ENCODE data around the gene ZSCAN31. TPM values are rescaled to one million over a fixed set of nuclear protein-coding genes. Genes with fewer than 3 reads are reported as not detected.

The ZSCAN31 gene
- total and polyA plus RNA-seq, 9 of the 15 experiments (the other 6 are each of a cell fraction or from before 2014, with no cell fraction given) = 3.9 to 12.1 (median 7.0) TPM

DNA sequence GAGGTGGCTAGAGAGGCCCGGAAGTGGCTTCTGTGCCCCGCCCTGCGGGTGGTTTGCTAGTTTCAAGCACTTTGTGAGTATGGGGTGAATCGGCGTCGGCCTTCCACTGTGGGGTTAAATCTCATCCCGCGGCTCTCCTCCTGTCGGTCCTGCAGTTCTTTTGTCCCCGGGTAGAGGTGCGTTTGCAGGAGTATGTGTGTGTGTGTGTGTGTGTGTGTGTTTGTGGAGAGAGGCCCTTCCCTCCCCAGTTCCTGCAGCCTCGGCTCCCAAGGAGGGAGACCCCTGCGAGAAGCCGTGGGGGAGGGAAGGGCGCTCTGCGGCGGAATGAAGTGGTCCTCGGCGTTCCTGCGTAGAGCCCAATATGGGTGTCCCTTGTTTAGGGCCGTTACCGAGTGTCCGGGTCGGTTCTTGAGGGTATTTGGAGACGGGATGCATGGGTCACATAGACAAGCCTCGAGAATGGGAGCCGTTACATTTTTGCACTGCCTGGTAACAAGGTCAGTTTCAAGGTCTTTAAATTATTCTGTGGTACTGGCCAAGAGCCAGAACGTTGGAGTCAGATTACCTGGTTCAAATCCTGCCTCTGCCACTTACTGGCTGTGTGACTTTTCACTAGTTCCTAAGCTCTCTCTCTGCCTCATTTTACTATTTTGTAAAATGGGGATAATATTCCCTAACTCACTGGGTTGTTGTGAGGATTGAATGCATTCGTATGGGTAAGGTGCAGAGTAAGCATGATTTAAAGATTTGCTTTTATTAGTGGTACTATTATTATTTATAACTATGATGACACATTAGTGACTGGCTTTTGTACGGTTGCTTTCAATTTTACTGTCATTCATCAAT lies 14.2 kb upstream of the ZSCAN31 start, which contains the start of gene ZKSCAN3 (continued):
- TF ChIP-seq, protein P1, sequence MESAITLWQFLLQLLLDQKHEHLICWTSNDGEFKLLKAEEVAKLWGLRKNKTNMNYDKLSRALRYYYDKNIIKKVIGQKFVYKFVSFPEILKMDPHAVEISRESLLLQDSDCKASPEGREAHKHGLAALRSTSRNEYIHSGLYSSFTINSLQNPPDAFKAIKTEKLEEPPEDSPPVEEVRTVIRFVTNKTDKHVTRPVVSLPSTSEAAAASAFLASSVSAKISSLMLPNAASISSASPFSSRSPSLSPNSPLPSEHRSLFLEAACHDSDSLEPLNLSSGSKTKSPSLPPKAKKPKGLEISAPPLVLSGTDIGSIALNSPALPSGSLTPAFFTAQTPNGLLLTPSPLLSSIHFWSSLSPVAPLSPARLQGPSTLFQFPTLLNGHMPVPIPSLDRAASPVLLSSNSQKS (CRISPR knock-in tag; IDR thresholded peaks at IDR 0.05) = no peak
- peak; percentile 82 for TF ChIP-seq POLR2AphosphoS5 (IDR thresholded peaks at IDR 0.05; ENCODE audit: control insufficient read depth, insufficient read depth, low read depth, low read length)
- peak; percentile 55 for TF ChIP-seq ZFP36 (IDR thresholded peaks at IDR 0.05; ENCODE audit: low read depth, low read length, partially characterized antibody)
- peak; percentile 85; the same call in 1 of the 2 replicates for TF ChIP-seq TRIM28 (IDR thresholded peaks at IDR 0.05)
- 0 out of 2 replicates have a peak, but pooled peaks have one; percentile 50 for TF ChIP-seq ZNF165 (CRISPR knock-in tag; IDR thresholded peaks at IDR 0.05; ENCODE audit: borderline replicate concordance)
- TF ChIP-seq PHB2 (IDR thresholded peaks at IDR 0.05; ENCODE audit: low read depth) = peak; percentile 50; the same call in 1 of the 2 replicates
- TF ChIP-seq, protein P2, sequence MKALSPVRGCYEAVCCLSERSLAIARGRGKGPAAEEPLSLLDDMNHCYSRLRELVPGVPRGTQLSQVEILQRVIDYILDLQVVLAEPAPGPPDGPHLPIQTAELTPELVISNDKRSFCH (CRISPR knock-in tag; IDR thresholded peaks at IDR 0.05) = no peak
- TF ChIP-seq, protein P2 (tag; IDR thresholded peaks at IDR 0.05) = peak; percentile 71; the same call in 1 of the 2 replicates
- no peak for TF ChIP-seq SRSF1 (IDR thresholded peaks at IDR 0.05; ENCODE audit: low read depth, low read length)
- TF ChIP-seq HNRNPK (IDR thresholded peaks at IDR 0.05; ENCODE audit: low read depth, low read length, poor library complexity, severe bottlenecking) = no peak
- TF ChIP-seq, protein P3, sequence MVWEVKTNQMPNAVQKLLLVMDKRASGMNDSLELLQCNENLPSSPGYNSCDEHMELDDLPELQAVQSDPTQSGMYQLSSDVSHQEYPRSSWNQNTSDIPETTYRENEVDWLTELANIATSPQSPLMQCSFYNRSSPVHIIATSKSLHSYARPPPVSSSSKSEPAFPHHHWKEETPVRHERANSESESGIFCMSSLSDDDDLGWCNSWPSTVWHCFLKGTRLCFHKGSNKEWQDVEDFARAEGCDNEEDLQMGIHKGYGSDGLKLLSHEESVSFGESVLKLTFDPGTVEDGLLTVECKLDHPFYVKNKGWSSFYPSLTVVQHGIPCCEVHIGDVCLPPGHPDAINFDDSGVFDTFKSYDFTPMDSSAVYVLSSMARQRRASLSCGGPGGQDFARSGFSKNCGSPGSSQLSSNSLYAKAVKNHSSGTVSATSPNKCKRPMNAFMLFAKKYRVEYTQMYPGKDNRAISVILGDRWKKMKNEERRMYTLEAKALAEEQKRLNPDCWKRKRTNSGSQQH (CRISPR knock-in tag; IDR thresholded peaks at IDR 0.05) = peak; percentile 89
- TF ChIP-seq, protein P4, sequence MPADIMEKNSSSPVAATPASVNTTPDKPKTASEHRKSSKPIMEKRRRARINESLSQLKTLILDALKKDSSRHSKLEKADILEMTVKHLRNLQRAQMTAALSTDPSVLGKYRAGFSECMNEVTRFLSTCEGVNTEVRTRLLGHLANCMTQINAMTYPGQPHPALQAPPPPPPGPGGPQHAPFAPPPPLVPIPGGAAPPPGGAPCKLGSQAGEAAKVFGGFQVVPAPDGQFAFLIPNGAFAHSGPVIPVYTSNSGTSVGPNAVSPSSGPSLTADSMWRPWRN (IDR thresholded peaks at IDR 0.05; ENCODE audit: low read depth) = 0 out of 2 replicates have a peak, but pooled peaks have one; percentile 19
- peak; percentile 98 for TF ChIP-seq NFIC (IDR thresholded peaks at IDR 0.05)
- TF ChIP-seq CBX1 (IDR thresholded peaks at IDR 0.05; ENCODE audit: low read depth) = peak; percentile 87; the same call in 1 of the 2 replicates
- TF ChIP-seq, protein P5, sequence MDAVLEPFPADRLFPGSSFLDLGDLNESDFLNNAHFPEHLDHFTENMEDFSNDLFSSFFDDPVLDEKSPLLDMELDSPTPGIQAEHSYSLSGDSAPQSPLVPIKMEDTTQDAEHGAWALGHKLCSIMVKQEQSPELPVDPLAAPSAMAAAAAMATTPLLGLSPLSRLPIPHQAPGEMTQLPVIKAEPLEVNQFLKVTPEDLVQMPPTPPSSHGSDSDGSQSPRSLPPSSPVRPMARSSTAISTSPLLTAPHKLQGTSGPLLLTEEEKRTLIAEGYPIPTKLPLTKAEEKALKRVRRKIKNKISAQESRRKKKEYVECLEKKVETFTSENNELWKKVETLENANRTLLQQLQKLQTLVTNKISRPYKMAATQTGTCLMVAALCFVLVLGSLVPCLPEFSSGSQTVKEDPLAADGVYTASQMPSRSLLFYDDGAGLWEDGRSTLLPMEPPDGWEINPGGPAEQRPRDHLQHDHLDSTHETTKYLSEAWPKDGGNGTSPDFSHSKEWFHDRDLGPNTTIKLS (IDR thresholded peaks at IDR 0.05; ENCODE audit: borderline replicate concordance, low read depth) = peak; percentile 87
- TF ChIP-seq GATAD2B (IDR thresholded peaks at IDR 0.05; ENCODE audit: borderline replicate concordance) = no peak; the same call in 1 of the 2 replicates
- TF ChIP-seq HNRNPLL (IDR thresholded peaks at IDR 0.05; ENCODE audit: low read depth, low read length, poor library complexity, severe bottlenecking) = peak; percentile 52
- TF ChIP-seq SMARCC2 (IDR thresholded peaks at IDR 0.05; ENCODE audit: low read depth) = no peak; the same call in 1 of the 2 replicates
- TF ChIP-seq SREBF2 (CRISPR knock-in tag; IDR thresholded peaks at IDR 0.05) = no peak
- TF ChIP-seq JUN (IDR thresholded peaks at IDR 0.05; ENCODE audit: borderline replicate concordance, low read depth, low read length) = peak; percentile 64; the same call in 1 of the 2 replicates
- TF ChIP-seq JUN (CRISPR knock-in tag; IDR thresholded peaks at IDR 0.05; ENCODE audit: borderline replicate concordance) = peak; percentile 94; the same call in 1 of the 2 replicates
- peak in 1 of 2 experiments; percentile 37; a peak in 1 of 4 replicates for TF ChIP-seq NONO (IDR thresholded peaks at IDR 0.05; ENCODE audit: low read depth in 2 of 2, low read length in 1 of 2)

All from K562 (cell line).